Measurements from ENCODE around the gene APC2. TPM values are rescaled to one million over a fixed set of nuclear protein-coding genes. Genes with fewer than 3 reads are reported as not detected.
A peak's percentile ranks its signal among the peaks of the same experiment; 100 is the strongest.
"Not testable (repeated sequence)": the region's sequence is repeated elsewhere in the genome, so short reads cannot be mapped to it uniquely, and the experiment has no call there.

The APC2 gene
- total RNA-seq, 1 experiment from 2014 or later, result 0.02 TPM

GRCh38 chr19:1473085-1473851 lies 23.3 kb downstream of the APC2 start:
- no peak for DNase-seq (ENCODE audit: extremely low read depth, low read depth)

GRCh38 chr19:1474011-1474764 lies 24.3 kb downstream of the APC2 start:
- no peak for DNase-seq (ENCODE audit: extremely low read depth, low read depth)

GRCh38 chr19:1474765-1475351 lies 24.9 kb downstream of the APC2 start:
- DNase-seq (ENCODE audit: extremely low read depth, low read depth), result no peak

- DNase-seq (ENCODE audit: extremely low read depth, low read depth), result no peak
These were observed 26.0 kb downstream of the APC2 start for GRCh38 chr19:1475751-1476437.

- not testable (repeated sequence) for DNase-seq (ENCODE audit: extremely low read depth, low read depth)
These were observed 27.1 kb downstream of the APC2 start for GRCh38 chr19:1477056-1477455.

GRCh38 chr19:1478934-1479707 lies 29.2 kb downstream of the APC2 start, which contains the start of gene C19orf25:
Gene C19orf25, minus strand, starts transcription at chr19:1479215. Its CDS starts 312 bp downstream, at chr19:1478903.
- DNase-seq (ENCODE audit: extremely low read depth, low read depth), result peak; percentile 89

GRCh38 chr19:1481224-1481892 lies 31.4 kb downstream of the APC2 start:
- no peak for DNase-seq (ENCODE audit: extremely low read depth, low read depth)

- no peak for DNase-seq (ENCODE audit: extremely low read depth, low read depth)
These were observed 32.0 kb downstream of the APC2 start for GRCh38 chr19:1481893-1482360.

GRCh38 chr19:1482361-1483130 lies 32.6 kb downstream of the APC2 start:
- no peak for DNase-seq (ENCODE audit: extremely low read depth, low read depth)

- no peak for DNase-seq (ENCODE audit: extremely low read depth, low read depth)
These were observed 33.4 kb downstream of the APC2 start for GRCh38 chr19:1483131-1483978.

- DNase-seq (ENCODE audit: extremely low read depth, low read depth), result no peak
These were observed 34.1 kb downstream of the APC2 start for GRCh38 chr19:1483979-1484428.

- no peak for DNase-seq (ENCODE audit: extremely low read depth, low read depth)
These were observed 37.0 kb downstream of the APC2 start for GRCh38 chr19:1486720-1487575.

GRCh38 chr19:1487576-1488281 lies 37.8 kb downstream of the APC2 start:
- no peak for DNase-seq (ENCODE audit: extremely low read depth, low read depth)

GRCh38 chr19:1488282-1488601 lies 38.3 kb downstream of the APC2 start:
- DNase-seq (ENCODE audit: extremely low read depth, low read depth), result no peak

GRCh38 chr19:1489463-1490310 lies 39.8 kb downstream of the APC2 start:
- DNase-seq (ENCODE audit: extremely low read depth, low read depth), result no peak
